Umbilical cord (tissue), 2 donors: ENCODE results near the gene HP. TPM values are rescaled to one million over a fixed set of nuclear protein-coding genes. Genes with fewer than 3 reads are reported as not detected.

Source experiments
- DNase-seq: peaks from one replicate; pipeline ENCODE4 v3.0.0-alpha.2; 2015; ENCODE audit warnings: low spot score
- total RNA-seq: library from RNA; depleted of rRNA; stranded (reverse); fragments of >200 nt; gene quantifications from one replicate; pipeline ENCODE4 v1.2.3, GENCODE V29; 2014; ENCODE audit warnings: low replicate concordance; ENCODE audit not compliant: insufficient read depth

The HP gene
- total RNA-seq, 1 donor from 2014 or later, result 6.5 TPM

GRCh38 chr16:72084445-72084844 lies 30.1 kb downstream of the HP start:
- DNase-seq, result no peak

- no peak for DNase-seq
Measured at GRCh38 chr16:72085002-72085401, 30.7 kb downstream of the HP start.

GRCh38 chr16:72091217-72091616 lies 36.9 kb downstream of the HP start:
- DNase-seq, result no peak

GRCh38 chr16:72092832-72093447 lies 38.6 kb downstream of the HP start:
- peak; percentile 48 for DNase-seq

GRCh38 chr16:72093448-72094265 lies 39.4 kb downstream of the HP start, which contains the start of the genes DHX38 and TXNL4B:
DHX38 (plus strand) TSS chr16:72093847; CDS start chr16:72096158, 2,311 bp downstream.
TXNL4B (minus strand) TSS chr16:72093620; CDS start chr16:72090749, 2,871 bp downstream.
- DNase-seq, result peak; percentile 100

GRCh38 chr16:72094266-72094610 lies 39.9 kb downstream of the HP start:
- no peak for DNase-seq

- DNase-seq, result no peak
Measured at GRCh38 chr16:72098936-72099335, 44.6 kb downstream of the HP start.

GRCh38 chr16:72099377-72099818 lies 45.1 kb downstream of the HP start:
- peak; percentile 42 for DNase-seq

GRCh38 chr16:72101195-72101594 lies 46.9 kb downstream of the HP start:
- DNase-seq, result no peak

GRCh38 chr16:72104905-72105304 lies 50.6 kb downstream of the HP start:
- no peak for DNase-seq

- DNase-seq, result no peak
Measured at GRCh38 chr16:72105978-72106377, 51.7 kb downstream of the HP start.

- DNase-seq, result no peak
Measured at GRCh38 chr16:72107371-72107770, 53.1 kb downstream of the HP start.

- DNase-seq, result no peak
Measured at GRCh38 chr16:72108353-72109102, 54.2 kb downstream of the HP start.

- DNase-seq, result no peak
Measured at GRCh38 chr16:72109300-72109699, 55.0 kb downstream of the HP start.

GRCh38 chr16:72109966-72110530 lies 55.7 kb downstream of the HP start:
- DNase-seq, result no peak

Other genes with a start within 250 kb of the HP start
- 96.1 TPM for gene AP1G1, start 245.7 kb upstream of the HP start, total RNA-seq
- gene ATXN1L, start 208.5 kb upstream of the HP start, total RNA-seq, result 16.4 TPM
- 9.6 TPM for gene ZNF821, start 170.3 kb upstream of the HP start, total RNA-seq
- 147 TPM for gene IST1, start 159.0 kb upstream of the HP start, total RNA-seq
- 0.24 TPM for gene PKD1L3, start 54.1 kb upstream of the HP start, total RNA-seq
- 1.7 TPM for gene DHODH, start 45.8 kb upstream of the HP start, total RNA-seq
- gene HPR, start 8.7 kb downstream of the HP start, total RNA-seq, result not detected
- gene TXNL4B, start 39.1 kb downstream of the HP start, total RNA-seq, result 5.8 TPM
- 63.6 TPM for gene DHX38, start 39.3 kb downstream of the HP start, total RNA-seq
- gene PMFBP1, start 117.7 kb downstream of the HP start, total RNA-seq, result 0.96 TPM